Astrocyte of the cerebellum (primary cell): ENCODE data around the gene ZNF77.
A peak's percentile ranks its signal among the peaks of the same experiment; 100 is the strongest.
"Not testable (repeated sequence)": the region's sequence is repeated elsewhere in the genome, so short reads cannot be mapped to it uniquely, and the experiment has no call there.

Experiments used
- DNase-seq: peaks from one replicate; pipeline ENCODE4 v3.0.0-alpha.2; 2011; ENCODE audit warnings: low read depth
- H3K4me3 ChIP-seq: 2 replicates; pipeline ENCODE4 v1.5.1; 2011; ENCODE audit warnings: mild to moderate bottlenecking, low read depth, low read length, moderate library complexity
- in situ Hi-C: cut with HindIII; loops from 2 replicates; pipeline ENCODE4 v1.10.0; 2017; ENCODE audit warnings: low sequenced_read_pairs
- TF ChIP-seq, protein P1 (sequence below): IDR thresholded peaks from 2 replicates; pipeline ENCODE4 v1.5.1; 2012; ENCODE audit warnings: low read length, low read depth, moderate library complexity, mild to moderate bottlenecking; ENCODE audit errors: missing control alignments

ZNF77 gene

DNA sequence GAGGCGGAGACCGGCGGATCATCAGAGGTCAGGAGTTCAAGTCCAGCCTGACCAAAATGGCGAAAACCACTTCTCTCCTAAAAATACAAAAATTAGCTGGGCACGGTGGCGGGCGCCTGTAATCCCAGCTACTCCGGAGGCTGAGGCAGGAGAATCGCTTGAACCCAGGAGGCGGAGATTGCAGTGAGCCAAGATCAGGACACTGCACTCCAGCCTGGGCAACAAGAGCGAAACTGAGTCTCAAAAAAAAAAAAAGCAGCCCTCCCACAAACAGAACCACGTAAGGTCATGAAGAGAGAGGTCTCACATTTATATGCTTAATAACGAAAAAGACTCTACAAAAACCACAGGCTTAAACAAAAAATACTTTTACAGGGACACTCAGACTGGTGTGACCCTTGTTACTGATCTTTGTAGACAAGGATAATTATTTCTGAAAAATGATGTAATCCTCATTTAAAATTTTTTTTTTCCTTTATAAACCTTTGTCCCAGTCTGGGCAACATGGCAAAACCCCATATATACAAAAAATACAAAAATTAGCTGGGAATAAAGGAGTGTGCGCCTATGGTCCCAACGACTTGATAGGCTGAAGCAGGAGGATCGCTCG lies 909 bp upstream of the ZNF77 start:
- TF ChIP-seq, protein P1, sequence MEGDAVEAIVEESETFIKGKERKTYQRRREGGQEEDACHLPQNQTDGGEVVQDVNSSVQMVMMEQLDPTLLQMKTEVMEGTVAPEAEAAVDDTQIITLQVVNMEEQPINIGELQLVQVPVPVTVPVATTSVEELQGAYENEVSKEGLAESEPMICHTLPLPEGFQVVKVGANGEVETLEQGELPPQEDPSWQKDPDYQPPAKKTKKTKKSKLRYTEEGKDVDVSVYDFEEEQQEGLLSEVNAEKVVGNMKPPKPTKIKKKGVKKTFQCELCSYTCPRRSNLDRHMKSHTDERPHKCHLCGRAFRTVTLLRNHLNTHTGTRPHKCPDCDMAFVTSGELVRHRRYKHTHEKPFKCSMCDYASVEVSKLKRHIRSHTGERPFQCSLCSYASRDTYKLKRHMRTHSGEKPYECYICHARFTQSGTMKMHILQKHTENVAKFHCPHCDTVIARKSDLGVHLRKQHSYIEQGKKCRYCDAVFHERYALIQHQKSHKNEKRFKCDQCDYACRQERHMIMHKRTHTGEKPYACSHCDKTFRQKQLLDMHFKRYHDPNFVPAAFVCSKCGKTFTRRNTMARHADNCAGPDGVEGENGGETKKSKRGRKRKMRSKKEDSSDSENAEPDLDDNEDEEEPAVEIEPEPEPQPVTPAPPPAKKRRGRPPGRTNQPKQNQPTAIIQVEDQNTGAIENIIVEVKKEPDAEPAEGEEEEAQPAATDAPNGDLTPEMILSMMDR: no peak
- no peak for DNase-seq
- in situ Hi-C loops: no loop called here
- peak overlapping the region; percentile 91 for H3K4me3 ChIP-seq

DNA sequence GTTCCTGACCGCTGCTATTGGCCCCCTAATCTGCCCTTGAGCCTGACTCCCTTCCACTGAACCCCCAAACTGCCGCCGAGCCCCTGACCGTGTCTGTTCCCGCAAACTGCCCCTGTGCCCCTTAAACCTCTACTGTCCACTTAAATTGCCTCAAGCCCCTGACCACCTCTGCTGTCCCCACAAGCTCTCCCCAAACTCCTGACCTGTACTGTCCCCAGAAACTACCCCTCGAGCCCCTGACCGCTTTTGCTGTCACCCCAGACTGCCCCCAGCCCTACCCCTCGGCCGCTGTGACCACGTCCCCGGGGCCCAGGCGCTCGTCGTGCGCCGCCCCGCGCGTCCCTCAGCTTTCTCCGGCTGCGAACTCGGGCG lies 382 bp downstream of the ZNF77 start:
- DNase-seq: no peak
- in situ Hi-C loops: no loop called here
- TF ChIP-seq, protein P1: no peak
- peak overlapping the region; percentile 91 for H3K4me3 ChIP-seq

DNA sequence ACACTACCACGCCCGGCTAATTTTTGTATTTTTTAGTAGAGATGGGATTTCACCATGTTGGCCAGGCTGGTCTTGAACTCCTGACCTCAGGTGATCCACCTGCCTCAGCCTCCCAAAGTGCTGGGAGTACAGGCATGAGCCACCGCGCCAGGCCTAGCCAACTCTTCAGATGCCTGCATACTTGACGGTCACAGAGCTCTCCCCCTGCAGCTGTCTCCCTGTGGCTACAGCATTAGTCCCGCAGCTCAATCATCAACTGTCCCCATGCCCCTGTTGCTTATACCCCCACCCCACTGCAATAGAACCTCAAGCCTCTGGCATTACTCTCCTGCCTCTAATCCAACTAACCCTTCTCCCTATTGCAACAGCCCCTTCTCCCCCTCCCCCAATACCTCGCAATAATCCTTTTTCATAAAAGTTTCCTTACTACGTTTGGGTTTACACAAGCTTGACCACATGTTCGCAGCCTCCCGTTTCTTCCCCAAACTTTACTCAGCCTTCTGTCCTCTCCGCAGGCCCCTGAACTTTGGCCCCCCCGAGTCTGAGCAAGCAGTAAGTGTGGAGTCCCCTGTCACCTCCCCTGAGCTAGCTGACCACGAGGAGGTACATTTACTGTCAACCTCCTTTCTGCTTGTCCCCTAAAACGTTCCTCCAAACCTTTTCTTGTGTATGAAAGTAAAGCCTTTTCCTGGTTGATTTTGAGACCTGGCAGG lies 1.7 kb downstream of the ZNF77 start:
- TF ChIP-seq, protein P1: no peak
- no peak for DNase-seq
- H3K4me3 ChIP-seq: no peak overlapping the region
- in situ Hi-C loops: no loop called here

DNA sequence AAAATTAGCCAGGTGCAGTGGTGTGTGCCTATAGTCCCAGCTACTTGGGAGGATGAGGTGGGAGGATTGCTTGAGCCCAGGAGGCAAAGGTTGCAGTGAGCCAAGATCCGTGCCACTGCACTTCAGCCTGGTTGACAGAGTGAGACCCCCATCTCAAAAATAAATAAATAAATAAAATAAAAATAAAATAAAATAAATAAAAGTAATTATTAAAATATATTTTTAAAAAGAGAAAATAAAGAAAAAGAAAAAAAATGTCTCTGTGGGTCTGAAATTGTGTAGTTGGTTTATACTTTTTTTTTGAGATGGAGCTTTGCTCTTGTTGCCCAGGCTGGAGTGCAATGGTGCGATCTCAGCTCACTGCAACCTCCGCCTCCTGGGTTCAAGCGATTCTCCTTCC lies 8.9 kb downstream of the ZNF77 start:
- DNase-seq, H3K4me3 ChIP-seq, in situ Hi-C loops: not testable (repeated sequence)

DNA sequence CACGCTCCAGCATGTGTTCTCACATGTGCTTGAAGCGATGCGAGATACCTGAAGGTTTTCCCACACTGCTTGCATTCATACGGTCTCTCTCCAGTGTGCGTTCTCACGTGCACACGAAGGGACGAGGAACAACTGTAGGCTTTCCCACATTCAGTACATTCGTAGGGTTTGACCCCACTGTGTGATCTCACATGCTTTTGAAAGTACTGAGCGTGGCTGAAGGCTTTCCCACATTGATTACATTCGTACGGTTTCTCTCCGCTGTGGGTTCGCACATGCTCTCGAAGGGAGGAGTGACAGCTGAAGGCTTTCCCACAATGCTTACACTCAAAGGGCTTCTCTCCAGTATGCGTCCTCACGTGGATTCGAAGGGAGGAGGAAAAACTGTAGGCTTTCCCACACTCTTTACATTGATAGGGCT lies 11.3 kb downstream of the ZNF77 start:
- TF ChIP-seq, protein P1: no peak
- no peak for DNase-seq
- no peak overlapping the region for H3K4me3 ChIP-seq
- in situ Hi-C loops: no loop called here

DNA sequence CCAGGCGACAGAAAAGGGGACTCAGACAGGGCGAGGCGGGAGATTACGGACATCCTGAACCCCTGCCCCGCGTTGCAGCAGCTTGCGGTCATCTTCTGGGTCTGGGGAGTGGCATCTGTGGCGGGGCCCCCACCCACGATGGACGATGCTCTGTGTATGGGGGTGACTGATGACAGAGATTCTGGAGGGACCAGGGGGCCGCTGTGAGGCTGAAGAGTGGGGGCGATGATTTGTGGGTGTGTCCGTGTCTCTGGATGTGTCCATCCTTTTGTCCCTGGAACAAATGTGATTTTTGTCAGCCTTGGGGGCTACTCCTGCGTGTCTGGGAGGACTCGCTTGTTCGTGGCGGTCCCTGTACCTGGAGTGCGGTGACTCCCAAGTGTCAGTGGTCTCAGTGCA lies 17.7 kb downstream of the ZNF77 start:
- no peak overlapping the region for H3K4me3 ChIP-seq
- in situ Hi-C loops: no loop called here
- TF ChIP-seq, protein P1: no peak
- no peak for DNase-seq

DNA sequence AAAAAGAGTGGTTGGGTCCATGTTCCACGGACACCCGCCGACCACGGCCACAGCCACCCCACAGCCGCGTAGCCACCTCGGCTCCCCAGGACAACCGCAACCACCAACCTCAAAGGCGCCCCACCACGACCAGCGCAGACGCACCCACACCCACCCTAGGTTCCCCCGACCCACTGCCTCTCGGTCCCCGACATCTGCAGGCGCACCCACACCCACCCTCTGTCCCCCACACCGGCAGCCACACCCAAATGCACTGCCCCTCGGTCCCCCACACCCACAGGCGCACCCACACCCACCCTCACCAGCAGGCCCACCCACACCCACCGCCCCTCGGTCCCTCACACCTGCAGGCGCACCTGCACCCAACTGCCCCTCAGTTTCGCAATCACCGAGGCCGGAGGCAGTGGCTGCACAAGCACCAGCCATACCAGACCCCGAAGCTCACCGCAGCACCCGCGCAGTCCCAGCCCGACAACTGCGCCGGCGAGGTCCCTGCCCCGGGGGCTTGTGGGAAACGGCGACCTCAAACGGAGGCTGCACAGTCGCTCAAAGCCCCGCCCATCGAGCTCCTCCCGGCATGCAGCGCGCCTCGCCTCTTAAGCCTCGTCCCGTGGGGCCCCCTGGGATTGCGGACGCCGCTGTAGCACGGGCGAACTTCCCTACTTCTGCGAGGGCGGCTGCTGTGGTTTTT lies 18.3 kb downstream of the ZNF77 start:
- no peak for DNase-seq
- in situ Hi-C loops: no loop called here
- TF ChIP-seq, protein P1: no peak
- no peak overlapping the region for H3K4me3 ChIP-seq
